GM12864 (cell line): ENCODE data around the gene DLGAP1.

Experiments used
- DNase-seq: peaks from one replicate; pipeline ENCODE4 v3.0.0-alpha.2; 2011; ENCODE audit warnings: low read depth
- H3K4me3 ChIP-seq: 2 replicates; pipeline ENCODE4 v1.5.1; 2011; ENCODE audit warnings: mild to moderate bottlenecking, low read depth, low read length, control low read depth
- TF ChIP-seq, protein P1 (sequence below): IDR thresholded peaks from 2 replicates; pipeline ENCODE4 v1.5.1; 2011; ENCODE audit warnings: low read depth, mild to moderate bottlenecking, moderate library complexity, low read length, control low read depth, inconsistent platforms; ENCODE audit errors: missing control alignments

Gene DLGAP1

DNA sequence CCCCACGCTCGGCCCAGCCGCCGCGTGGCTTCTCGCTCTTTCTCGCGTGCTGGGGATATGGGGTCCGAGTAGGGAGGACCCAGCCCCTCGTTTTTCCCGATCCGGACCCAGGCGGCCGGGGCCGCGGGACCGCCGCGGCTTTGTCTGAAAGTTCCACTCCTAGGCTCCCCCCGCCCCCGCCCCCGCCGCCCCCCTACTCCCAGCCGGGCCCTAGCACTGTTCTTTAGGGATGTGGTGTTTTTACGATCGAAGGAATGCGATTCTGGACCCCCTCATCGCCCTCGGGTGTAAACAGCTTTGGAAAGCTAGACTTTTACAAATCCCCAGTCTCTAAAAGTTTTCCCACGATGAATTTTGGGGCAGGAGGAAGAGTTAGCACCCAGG is 1004.3 kb downstream of the DLGAP1 start:
- DNase-seq = no peak
- H3K4me3 ChIP-seq = peak overlapping the region; percentile 63
- TF ChIP-seq, protein P1, sequence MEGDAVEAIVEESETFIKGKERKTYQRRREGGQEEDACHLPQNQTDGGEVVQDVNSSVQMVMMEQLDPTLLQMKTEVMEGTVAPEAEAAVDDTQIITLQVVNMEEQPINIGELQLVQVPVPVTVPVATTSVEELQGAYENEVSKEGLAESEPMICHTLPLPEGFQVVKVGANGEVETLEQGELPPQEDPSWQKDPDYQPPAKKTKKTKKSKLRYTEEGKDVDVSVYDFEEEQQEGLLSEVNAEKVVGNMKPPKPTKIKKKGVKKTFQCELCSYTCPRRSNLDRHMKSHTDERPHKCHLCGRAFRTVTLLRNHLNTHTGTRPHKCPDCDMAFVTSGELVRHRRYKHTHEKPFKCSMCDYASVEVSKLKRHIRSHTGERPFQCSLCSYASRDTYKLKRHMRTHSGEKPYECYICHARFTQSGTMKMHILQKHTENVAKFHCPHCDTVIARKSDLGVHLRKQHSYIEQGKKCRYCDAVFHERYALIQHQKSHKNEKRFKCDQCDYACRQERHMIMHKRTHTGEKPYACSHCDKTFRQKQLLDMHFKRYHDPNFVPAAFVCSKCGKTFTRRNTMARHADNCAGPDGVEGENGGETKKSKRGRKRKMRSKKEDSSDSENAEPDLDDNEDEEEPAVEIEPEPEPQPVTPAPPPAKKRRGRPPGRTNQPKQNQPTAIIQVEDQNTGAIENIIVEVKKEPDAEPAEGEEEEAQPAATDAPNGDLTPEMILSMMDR = no peak

DNA sequence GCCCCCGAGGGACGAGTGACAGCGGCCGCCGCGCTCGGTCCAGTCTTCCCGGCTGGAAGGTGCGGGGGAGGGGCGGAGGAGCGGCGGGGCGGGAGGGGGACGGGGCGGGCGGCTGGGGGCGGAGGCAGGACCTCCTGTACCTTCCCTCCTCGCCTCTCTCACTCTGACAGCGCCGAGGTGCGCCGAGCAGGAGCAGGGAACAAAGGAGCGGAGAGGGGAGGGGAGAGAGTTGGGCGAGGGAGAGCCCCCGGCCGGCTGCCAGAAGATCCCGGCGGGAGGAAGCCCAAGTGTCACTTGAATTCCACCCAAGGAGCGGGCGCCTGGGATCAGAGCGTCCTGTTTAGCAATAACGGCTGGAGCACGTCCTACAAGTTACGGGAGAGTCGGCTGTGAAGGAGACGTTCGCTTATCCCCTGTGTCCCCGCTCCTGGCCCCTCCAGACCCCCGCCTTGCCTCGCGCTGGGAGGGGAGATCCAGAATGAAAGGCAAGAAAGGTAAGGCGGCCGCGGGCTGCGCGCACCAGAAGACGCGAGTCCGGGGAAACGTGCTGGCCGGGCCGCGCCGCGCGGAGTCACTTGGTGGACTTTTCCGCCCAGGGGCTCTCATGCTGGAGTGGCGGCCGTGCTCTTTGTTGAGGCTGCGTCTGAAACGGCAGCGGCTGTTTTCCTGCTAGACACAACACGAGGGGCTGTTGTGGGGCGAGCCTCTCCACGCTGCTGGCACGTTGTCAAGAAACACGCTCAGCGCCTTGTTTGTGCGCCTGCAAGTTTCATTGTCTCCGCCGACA is 1004.9 kb downstream of the DLGAP1 start, which contains the start of gene TGIF1:
Gene TGIF1 (plus strand): TSS at position 161 of the 787 bp plus-strand sequence. CDS start 318 bp downstream, at position 479.
- TF ChIP-seq, protein P1 = no peak
- peak within 1 kb of the TSS; percentile 63 for H3K4me3 ChIP-seq
- no peak for DNase-seq

DNA sequence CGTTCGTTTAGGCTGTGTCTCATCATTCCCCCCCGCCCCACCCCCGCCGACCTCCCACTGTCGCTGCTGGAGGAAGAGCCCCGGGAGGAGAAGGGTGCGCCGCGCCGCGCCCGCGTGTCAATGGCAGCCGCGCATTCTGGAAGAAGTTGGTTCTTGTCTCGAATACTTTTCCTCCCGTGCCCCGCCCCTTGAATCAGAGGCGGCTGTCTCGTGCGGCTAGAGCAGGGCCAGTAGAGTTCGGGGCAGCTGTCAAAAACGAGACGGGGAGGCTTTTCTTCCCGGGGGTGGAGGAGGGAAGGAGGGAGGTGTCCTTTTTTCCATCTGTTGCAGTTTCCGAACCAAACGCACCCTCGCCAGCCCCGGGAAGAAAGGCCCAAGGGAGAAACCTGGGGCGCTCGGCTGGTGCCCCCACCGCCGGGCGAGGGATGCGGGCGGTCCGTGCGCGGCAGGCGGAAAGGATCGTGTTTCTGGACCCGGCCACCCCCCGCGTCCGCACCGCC is 1005.5 kb downstream of the DLGAP1 start:
- DNase-seq = no peak
- TF ChIP-seq, protein P1 = no peak
- peak overlapping the region; percentile 63 for H3K4me3 ChIP-seq

DNA sequence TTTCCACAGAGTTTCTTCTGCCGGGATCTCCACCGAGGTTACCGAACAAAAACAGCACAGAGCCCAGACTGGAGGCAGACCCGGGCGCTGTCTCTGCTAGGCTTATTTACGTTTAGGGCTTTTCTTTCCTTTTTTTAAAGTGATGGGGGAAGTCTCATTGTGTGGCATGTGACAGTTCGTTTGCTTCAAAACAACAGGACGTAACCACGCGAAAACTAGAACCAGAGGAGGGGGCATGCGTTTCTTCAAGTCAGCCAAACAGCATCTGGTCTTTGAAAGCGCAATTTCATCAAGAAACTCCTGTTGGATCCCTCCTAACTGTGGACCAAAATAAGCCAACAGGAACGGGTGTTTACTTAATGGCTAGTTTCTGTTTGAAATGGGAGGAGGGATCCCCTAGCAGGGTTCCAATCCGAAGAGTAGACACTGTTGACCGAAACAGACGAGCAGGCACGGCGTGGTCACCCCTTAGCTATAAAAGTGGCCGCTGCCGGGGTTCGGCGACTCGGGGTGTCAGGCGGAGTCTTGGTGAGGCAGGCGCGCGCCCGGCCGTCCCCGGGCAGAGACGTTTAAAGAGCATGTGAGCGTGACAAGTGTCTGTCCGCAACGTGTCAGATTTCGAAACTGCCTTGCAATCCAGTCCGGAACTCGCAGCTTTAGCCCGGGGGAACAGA is 1006.1 kb downstream of the DLGAP1 start:
- peak overlapping the region; percentile 63 for H3K4me3 ChIP-seq
- TF ChIP-seq, protein P1 = no peak
- peak; percentile 71 for DNase-seq

DNA sequence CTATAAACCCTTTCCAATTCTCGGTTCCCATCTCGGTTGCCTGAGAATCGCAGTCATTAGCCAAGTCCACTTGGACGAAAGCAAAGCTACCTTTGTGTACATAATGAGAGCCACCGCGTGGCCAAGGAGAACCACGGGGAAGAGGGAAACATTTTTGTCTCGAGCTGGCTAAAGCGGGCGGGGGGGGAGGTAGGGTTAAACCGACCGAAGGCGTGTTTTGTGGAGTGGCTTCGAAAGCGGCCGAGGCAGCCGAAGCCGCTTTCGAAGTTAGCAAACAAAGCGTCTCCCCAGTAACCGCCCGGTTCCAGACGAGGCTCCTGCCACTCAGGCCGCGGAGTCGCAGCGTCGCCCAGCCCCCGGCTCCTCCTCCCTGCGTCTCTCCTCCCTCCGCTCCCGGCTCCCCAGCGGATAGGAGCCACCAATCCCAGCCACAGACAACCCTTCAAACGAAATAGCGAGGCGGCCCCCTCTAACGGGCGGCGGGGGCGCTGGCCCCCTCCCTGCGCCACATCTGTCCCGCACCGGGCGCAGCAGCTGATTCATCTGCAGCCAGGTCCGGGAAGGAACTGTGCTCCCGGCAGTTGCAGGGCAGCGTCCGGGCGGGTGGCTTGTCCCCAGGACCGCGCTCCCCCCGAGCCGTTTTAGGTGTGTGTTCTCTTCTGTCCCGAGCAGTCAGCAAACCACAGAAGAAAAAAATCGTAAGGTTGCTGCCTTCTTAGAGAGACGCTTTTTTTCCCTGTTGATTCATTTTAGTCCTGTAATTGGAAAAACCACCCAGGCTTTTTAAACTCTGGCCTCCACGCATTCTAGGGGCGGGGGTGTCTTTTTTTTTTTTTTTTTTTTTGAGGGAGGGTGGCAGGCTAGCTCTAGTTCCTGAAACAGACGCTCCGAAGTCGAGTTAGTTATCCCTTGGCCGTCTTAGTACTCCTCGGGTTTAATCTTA is 1006.9 kb downstream of the DLGAP1 start:
- TF ChIP-seq, protein P1 = peak; percentile 5
- peak overlapping the region; percentile 63 for H3K4me3 ChIP-seq
- no peak for DNase-seq

DNA sequence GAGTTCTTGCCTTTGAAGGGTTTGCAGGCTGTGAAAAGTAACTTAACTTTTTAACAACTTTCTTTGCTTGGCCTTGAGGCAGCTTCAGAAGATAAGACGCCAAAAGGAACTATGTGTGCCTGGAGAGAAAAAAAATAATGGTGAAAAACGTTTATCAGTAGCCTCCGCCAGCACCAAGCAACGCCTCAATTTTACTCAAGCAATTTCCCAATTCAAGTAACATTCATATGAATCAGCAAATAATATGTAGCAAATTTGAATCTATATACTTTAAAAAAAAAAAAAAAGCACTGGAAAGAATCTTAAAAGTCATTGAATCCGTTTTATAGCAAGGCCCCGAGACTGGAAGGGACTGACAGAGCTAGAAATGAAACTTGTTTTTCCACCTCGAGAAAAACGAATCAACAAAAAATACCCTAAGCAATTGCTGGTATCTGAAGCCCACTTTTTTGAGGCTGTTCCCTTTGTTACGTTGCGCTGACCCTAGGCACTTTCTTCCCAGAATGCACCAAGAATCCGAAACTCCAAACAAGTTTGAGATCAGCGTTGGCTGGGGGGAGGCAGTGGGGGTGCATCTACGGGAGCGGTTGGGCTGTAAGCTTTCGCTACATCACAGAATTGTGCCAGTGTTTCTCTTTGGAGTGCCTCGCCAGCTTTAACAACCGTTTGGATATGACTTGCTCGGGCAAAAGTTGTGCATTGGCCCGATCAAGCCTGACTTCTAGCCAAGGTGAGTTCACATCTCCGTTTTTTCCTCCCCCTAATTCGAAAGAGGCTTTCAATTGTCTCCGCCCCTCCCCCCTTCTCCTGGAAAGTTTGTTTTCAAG is 1007.8 kb downstream of the DLGAP1 start:
- DNase-seq = no peak
- H3K4me3 ChIP-seq = peak overlapping the region; percentile 63
- TF ChIP-seq, protein P1 = no peak
